Stimulated activated CD8-positive, alpha-beta memory T cell treated with anti-CD3 and anti-CD28 coated beads, Interleukin-12 subunit alpha, Interleukin-12 subunit beta, amount 100 ng/mL, for 24 hours (primary cell): ENCODE results near the gene TEDC1.

ENCODE experiments used
- DNase-seq: peaks from one replicate; pipeline ENCODE4 v3.0.0-alpha.2; 2020; ENCODE audit errors: extremely low read depth

Gene TEDC1

DNA sequence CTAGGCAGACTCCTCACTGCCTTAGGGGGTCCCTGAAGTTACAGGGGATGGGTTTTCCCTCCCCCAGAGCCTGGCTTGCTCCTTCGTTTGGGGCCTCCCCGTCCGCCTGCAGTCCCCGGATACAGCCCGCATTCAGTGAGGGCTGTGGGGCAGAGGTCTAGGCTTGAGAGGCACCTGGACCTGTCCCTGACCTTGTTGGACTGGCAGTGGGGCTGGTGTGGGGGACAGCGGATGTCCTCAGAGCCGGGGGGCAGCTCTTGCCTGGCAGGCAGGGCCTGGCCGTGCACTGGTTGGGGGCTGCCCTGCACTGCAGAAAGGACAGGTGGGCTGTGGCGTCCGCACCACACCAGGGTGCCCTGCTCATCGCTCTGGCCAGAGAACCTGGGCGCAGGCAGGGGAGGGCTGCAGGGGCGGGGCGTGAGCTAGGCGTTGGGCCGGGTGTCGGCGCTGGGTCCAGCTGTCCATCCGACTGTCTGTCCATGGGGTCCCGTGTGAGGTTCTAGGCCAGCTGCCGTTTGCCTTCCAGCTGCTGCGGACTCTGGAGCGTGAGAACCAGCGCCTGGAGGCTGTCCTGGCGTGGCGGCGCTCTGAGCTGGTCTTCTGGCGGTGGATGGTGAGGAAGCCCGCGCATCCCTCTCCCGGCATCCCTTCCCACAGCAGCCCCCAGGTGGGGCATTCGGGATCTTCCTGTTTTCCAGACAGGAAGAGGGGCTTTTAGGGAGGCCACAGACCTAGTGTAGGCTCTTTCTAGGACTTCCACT, 6.0 kb downstream of the TEDC1 start:
- no peak for DNase-seq

DNA sequence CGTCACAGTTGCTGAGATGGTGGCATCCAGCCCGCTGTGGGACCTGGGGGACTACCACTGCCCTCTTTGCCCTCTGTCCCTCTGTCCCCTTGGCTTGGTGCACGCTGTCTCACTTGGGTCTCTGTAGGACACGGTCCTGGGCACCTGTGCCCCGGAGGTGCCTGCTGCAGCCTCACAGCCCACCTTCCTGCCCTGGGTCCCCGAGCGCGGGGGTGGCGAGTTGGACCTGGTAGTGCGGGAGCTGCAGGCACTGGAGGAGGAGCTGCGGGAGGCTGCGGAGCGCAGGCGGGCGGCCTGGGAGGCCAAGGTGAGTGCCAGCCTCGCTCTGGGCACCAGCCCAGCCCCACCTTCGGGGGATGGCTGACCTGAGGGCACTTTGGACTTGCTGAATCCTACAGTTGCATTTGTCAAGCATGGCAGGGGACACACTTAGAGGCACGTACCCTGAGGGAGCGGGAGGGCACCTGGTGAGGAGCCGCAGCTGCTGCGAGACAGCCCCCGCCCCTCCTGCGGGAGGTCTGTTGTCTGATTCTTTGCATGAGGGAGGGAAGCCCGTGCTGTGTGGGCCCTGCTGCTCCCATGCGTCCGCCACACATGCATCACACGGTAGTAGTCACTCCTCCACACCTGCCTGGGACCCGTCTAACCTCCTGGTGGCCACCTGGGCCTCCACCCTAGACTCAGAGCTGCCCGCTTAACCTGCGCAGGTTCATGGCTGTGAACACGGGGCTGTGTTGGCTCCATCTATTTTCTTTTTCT, 6.8 kb downstream of the TEDC1 start:
- DNase-seq: no peak

DNA sequence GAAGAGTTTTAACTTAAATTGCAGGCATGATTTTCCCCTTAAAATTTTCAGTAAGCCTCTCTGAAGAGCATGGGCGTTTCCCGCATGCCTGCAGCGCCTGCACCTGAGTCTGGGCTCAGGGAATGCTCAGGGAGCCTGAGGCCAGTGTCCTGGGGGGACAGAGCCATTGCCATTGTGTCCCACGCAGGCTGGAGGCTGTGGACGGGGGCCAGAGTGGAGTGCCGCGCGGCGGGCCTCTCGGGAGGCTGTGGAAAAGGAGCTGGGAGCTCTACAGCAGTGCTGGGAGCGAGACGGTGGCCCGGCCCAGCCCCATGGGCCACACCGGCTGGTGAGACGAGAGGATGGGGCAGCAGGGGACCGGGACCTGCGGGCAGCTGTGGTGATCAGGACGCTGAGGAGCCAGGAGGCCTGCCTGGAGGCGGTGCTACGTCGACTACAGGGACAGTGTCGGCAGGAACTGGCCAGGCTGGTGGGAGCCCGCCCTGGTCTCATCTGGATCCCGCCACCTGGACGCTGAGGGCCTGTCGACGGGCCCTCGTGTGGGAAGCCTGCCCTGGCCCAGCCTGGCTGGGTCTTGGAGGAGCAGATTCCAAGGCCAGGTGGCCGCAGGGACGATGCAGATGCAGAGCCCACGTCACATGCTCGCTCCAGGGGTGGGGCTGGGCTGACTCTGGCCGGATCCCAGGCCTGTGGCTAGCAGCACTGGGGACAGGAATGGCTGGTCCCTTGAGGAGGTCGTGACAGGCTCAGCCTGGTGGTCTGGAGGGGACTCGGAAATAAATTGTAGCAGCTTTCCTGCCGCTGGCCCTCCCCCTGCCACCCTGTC, 7.6 kb downstream of the TEDC1 start:
- no peak for DNase-seq

DNA sequence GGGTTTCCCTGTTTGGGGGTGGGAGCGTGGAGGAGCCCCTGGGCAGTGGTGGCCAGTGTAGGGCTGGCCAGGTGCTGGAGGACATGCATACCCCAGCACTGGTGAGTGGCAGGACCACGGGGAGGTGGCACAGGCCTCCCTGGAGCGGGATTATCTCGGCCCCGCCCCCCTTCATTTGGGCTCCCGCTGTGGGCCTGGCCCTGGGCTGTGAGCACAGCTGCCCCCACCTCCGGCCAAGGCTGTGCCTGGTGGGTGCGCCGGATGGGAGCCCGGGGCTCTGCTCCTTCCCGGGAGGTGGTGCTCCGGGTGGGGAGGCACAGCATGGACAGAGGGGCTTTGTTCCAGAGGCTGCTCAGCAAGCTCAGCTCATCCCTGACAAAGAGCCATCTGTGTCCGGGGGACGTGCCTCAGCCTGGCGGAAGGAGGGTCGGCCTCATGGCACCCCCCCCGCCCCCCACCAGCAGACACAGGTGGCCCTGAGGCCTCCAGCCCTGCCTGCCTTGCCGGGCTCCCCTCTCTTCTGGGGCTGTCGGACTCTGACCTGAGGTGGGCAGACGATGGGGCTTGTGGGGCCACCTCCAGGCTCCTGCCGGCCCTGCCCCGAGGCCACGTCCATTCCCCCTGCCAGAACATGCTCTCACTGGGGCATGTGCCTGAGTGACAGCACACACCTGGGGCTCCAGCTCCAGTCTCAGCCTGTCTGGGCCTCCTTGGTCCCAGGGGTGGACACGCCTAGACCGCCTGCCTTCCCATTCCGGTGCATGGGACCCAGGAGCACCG, 8.4 kb downstream of the TEDC1 start:
- no peak for DNase-seq

DNA sequence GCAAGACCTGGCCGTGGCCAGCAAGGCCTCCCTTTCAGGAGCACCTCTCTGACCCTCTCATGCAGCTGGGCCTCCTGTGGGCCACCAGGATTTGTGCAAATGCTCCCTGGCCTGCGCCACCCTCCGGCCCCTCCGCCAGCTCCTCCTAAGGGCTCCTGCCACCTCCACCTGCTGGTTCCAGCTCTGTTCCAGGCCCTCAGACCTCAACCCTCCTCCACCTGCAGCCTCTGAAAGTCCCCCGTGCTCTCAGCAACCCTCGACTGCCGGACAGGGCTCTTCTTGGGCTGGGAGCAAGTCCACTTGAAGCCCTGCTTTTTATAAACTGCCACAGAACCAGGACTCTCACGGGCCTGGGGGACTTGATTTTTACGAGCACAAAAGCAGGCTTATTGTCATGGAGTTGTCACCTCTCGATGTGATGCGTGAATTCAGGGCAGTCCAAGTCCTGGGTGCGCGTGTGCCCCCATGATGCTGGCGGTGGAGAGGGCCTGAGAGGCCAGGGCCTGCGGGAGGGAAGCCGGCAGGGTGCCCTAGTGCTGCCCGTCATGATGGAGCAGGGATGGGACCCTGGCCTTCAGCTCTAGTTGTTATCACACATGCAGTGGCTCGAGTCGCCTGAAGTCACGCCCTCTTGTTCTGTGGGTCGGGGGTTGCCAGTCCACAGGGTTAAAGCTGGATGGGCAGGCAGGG, 9.1 kb downstream of the TEDC1 start:
- DNase-seq: no peak

DNA sequence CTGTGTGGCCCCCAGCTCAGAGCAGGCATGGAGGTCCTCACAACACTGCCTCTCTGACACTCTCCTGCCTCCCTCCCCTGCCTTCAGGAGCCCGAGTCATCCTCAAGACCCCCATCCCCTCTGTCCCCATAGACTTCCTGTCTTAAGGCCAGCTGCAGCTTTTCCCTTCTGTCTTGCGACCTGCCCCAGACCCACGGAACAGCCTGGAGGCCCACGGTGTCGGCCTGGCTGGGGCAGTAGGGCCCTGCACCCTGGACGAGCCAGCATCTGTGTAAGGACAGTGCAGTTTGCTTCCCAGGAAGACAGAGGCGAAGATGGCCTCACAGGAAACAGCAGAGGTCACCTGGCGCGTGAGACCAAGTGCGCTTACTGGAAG, 9.7 kb downstream of the TEDC1 start:
- DNase-seq: no peak

DNA sequence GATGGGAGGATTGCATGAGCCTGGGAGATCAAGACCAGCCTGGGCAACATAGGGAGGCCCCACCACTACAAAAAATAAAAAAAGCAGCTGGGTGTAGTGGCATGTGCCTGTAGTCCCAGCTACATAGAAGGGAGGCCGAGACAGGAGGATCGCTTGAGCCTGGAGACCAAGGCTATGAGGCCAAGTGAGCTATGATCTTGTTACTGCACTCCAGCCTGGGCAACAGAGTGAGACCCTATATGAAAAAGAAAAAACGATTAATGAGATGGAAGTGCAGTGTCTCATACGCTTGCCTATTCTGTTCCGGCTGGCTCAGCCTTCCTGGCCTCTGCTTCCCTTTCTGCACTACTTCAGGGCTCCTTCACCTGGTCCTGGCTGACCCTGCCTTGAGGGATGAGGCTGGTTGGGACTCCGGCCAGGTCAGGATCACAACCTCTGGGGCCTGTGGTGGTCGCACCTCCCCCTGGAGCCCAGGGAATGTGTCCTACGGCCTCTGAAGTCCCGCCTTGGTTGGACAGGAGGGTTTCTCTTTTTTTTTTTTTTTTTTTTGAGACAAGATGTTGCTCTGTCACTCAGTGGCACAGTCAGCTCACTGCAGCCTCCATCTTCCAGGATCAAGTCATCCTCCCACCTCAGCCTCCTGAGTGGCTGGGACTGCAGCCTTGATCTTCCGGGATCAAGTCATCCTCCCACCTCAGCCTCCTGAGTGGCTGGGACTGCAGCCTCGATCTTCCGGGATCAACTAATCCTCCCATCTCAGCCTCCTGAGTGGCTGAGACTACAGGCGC, 10.7 kb downstream of the TEDC1 start:
- no peak for DNase-seq

DNA sequence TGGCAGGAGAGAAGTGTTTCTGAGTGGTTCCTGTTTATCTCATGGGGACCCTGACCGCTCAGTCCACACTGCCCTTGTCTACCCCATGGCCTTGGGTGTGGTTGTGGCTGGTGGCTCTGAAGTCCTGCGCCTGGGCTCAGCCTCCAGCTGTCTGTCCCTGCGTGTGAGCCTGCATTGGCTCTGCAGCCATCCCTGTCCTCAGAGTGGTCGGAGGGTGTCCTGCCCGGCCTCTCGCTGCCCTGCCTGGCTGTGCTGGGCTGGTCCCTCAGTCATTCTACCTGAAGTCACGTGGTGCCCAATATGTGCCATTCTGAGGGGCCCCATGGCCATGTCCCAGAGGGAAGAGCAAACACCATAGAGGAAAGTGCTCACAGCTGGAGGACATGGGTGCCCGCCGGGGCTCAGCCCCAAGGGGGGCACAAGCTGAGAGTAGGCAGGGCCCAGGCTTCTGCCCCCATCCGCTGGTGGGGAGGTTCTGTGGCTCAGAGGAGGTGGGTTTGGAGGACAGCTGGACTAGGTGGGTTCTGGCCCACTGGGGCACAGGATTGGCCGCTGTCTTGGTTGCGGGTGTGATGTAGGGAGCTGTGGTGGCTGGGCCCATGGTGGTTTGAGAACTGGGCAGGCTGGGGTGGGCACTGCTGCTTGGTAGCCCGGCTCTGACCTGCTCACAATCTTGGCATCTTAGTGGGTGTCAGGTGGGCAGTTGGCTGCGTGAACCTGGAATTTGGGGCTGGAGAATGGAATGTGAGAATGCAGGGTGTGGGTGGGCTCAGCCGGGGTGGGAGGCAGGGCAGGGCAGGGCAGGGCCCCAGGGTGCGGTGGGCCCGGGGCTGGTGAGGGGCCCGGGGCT, 11.6 kb downstream of the TEDC1 start:
- DNase-seq: no peak

DNA sequence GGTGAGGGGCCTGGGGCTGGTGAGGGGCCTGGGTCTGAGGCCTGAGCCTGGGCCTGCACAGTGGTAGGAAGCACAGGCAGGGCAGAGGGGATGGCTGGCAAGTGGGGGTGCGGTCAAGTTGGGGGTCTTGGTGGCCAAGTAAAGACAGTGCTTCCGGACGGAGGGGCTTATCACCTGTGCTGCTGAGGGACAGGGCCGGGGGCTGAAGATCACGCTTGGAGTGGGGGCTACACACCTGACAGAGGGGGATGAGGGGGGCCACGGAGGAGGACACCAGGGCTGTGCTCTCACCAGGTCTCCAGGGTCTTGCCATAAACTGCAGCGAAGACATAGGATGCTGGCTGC, 12.2 kb downstream of the TEDC1 start:
- no peak for DNase-seq

DNA sequence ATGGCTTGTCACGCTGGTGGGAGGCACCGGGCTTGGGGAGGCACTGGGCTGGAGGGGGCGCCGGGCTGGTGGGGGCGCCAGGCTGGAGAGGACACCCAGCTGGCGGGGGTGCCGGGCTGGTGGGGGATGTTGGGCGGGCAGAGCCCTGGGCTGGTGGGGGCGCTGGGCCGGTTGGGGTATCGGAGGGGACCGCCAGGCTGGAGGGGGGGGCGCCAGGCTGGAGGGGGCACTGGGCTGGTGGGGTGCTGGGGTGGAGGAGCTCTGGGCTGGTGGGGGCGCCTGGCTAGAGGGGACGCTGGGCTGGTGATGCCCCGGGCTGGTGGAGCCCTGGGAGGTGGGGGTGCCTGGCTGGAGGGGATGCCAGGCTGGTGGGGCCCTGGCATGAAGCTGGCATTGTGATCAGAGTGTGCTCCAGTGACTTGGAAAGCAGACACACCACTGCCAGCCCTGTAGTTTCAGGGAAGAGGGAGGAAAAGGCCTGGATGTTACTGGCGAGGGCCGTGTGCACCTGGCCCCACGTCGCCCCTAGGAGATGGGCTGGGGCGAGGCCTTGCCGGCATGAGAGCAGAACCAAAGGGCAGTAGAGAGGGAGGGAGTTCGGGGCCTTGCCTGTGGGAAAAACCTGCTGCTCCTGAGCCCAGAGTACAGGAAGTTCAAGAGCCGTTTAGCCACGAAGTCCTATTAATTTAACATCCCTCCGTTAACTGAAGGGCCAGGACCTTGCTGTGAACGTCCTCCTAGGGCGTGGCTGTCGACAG, 13.1 kb downstream of the TEDC1 start:
- DNase-seq: no peak

DNA sequence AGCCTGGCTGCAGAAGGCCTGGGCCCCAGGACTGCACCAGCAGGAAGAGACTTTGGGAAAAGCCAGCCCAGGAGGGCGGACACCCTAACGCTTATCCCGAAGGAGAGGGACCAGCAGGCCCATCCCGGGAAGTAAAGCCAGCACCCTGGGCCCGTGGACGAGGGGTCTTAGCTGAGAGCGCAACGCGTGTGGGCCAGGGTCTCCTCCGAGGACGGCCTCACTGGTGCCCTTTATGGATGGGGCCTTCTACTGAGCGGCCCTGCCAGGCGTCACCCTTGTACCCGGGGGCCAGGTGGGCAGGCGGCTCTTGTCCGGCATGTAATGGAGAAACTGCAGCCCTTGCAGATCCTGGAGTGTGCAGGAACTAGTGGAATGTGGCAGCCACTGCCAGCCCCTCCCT, 14.1 kb downstream of the TEDC1 start:
- DNase-seq: no peak

DNA sequence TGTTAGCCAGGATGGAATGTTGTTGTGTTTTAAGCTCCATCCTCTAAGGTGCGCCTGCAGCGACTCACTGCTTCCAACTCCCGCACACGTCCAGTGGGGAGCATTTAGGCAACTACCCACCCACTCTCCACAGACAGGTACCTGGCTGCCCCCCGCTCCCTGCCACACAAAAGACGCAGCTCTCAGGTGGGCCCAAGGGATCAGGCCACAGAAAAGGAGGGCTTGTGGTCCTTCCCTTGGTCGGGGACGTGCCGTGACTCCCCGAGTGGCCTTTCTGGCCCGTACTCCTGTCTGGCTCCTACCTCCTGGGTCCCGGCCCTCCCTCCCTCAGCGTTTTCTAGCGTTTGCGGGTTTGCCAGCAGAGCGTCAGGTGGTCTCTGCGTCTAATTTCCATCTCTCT, 16.2 kb downstream of the TEDC1 start:
- DNase-seq: no peak

DNA sequence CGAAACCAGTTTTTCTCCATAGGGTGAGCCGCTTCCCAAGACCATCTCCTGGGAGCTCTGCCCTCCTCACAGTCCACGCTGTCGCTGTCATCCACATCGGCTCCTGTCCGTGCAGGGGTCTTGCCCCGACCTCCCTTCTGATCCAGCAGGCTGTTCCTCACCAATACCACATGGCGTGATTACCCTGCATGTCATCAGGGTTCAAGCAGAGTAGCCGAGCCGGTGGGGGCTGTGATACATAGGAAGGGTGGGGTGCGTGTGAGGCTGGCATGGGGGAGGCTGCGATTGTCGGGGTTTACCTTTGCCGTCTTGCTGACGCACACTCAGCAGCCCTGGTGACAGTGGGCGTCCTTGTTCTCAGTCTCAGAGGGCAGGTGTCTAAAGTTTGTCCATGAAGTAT, 17.0 kb downstream of the TEDC1 start:
- DNase-seq: no peak

DNA sequence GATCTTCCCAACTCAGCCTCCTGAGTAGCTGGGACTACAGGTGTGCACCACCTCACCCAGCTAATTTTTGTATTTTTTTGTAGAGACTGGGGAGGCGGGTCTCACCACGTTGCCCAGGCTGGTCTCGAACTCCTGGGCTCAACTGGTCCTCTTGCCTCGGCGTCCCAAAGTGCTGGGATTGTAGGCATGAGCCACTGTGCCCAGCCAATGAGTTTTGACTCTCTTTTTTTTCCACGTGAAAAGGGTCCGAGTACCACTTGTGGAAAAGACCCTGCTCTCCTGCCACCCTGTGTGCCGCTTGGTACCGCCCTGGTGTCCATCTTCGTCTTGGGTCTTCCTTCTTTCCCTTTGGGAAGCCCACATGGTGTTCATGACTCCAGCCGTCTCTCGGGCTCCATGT, 17.6 kb downstream of the TEDC1 start:
- DNase-seq: no peak

DNA sequence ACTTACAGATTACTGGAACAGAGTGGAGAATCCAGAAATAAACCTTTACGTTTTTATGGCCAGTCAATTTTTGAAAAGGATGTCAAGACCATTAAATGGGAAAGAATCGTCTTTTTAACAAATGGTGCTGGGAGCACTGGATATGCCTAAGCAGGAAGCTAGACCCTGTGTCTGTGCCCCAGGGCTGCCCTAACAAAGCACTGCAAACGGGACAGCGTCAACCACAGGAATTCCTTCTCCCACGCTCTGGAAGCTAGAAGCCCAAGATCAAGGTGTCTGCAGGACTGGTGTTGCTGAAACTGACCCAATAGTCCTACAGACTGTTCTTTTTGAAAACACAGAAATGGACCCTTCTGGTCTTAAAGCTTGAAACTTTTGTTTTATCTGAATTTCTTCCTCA, 26.1 kb downstream of the TEDC1 start:
- DNase-seq: no peak

DNA sequence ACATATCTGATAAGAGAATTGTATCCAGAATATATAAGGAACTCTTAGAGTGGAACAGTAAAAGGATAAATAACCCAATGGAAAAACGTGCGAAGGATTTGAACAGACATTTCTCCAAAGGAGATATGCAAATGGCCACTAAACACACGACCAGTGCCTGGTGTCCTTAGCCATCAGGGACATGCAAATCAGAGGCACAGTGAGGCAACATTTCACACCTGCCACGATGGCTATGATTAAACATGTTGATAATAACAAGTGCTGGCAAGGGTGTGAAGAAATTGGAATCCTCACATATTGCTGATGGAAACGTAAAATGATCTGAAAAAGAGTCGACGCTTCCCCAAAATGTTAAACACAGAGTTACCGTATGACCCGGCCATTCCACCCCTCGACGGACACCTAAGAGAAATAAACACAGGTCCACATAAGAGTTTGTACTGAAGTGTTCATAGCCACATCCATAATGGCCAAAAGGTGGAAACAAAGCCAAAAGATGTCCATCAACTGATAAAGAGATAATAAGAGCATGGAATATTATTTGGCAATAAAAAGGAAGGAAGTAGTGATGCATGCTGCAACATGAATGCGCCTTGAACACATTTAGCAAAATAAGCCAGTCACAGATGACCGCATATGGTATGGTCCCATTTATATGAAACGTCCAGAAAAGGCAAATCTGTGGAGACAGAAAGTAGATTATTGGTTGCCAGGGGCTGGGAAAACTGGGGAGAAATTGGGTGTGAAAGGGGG, 29.1 kb downstream of the TEDC1 start:
- DNase-seq: no peak

DNA sequence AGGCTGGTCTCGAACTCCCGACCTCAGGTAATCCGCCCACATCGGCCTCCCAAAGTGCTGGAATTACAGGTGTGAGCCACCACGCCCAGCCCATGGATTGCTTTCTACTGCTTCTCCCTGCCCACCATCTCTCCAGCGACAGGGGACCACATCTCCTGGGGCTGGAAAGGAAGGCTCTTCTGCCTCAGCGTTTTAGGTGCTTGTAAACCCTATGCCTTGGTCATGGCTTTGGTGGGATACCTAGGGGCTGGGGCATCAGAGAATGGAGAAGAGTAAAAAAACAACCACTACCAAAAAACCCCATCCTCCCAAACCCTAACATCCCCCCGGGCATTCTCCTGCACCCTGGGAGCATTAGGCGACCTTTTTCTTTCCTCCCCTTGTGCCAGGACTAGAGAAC, 34.3 kb downstream of the TEDC1 start:
- DNase-seq: no peak
